HT-29 (cell line): ENCODE results near the gene GCSH. TPM values are rescaled to one million over a fixed set of nuclear protein-coding genes. Genes with fewer than 3 reads are reported as not detected.

Source experiments
- DNase-seq: peaks from one replicate; pipeline ENCODE4 v3.0.0-alpha.2; 2015; ENCODE audit warnings: low spot score
- total RNA-seq: library from RNA; depleted of rRNA; stranded (reverse); fragments of >200 nt; shearing (Covaris generic); gene quantifications from 2 replicates; pipeline ENCODE4 v1.2.3, GENCODE V29; 2014

The GCSH gene
- total RNA-seq, 1 experiment from 2014 or later: 30.8 TPM

GRCh38 chr16:81105946-81106345 is 9.8 kb upstream of the GCSH start:
- no peak for DNase-seq

DNA sequence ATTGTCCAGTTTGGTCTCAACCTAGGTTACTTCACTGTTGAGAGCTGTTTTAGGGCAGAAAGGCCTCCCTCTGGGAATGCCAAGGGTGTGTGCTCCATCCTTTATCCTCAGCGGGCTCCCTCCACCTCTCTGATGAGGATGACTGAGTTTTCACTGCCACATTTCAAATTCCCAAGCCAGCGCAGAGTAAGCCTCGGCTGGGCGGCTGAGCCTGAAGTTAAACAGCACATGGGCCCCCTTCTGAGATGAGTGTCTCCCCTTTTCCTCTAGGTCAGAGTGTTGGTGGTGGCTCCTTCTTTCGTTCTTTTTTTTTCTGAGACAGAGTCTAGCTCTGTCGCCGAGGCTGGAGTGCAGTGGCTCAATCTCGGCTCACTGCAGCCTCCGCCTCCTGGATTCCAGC is 5.5 kb upstream of the GCSH start:
- no peak for DNase-seq

- no peak for DNase-seq
Measured at GRCh38 chr16:81099958-81100357, 3.8 kb upstream of the GCSH start.

DNA sequence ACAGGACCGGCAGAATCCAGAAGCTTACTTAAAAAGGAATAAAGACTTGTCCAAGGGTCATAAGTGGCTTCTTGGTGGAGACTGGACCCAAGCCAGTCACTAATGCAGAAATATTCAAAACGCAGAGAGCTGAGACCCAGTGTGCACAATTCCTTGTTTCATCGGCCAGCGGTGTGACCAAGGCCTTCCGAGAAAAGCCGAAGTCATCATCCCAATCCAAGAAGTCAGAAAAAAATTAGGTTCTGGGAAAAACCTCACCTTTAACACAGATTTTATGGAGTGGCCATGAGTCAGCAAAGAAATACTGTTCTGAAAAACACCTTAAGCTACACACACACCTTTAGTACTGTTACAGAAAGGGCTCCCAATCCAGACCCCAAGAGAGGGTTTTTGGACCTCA is 1.0 kb upstream of the GCSH start:
- peak; percentile 9 for DNase-seq

GRCh38 chr16:81096715-81097208 is 567 bp upstream of the GCSH start:
- no peak for DNase-seq

- no peak for DNase-seq
Measured at GRCh38 chr16:81095653-81095952, 592 bp downstream of the GCSH start.

DNA sequence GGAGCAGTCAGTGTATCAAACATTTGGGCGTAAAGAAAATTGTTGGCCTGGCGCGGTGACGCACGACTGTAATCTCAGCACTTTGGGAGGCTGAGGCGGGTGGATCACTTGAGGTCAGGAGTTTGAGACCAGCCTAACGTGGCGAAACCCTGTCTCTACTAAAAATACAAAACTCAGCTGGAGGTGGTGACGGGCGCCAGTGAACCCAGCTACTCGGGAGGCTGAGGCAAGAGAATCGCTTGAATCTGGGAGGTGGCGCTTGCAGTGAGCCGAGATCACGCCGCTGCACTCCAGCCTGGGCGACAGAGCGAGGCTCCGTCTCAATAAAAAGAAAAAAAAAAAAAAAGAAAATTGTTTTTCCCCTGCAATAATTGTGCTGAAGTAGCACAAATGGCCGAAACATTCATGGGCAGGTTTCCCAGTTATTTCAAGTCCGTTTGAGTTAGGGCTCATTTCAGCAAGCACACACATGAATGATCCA is 1.4 kb downstream of the GCSH start:
- DNase-seq: no peak

- no peak for DNase-seq
Measured at GRCh38 chr16:81088836-81089235, 7.4 kb downstream of the GCSH start.

DNA sequence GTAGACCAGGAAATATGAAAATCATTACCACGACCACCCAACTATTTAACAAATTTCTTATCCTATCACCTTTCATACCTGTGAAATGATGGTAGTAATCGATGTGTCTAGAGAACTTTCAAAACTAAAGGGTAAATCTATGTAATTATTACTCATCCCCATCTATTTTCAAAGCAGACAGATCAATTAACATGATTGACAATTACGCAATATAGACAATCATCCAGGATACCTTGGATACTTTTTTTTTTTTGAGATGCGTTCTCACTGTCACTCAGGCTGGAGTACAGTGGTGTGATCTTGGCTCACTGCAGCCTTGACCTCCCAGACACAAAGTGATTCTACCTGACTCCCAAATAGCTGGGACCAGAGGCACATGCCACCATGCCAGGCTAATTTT is 15.2 kb downstream of the GCSH start:
- no peak for DNase-seq

- DNase-seq: no peak
Measured at GRCh38 chr16:81080233-81080632, 16.0 kb downstream of the GCSH start.

DNA sequence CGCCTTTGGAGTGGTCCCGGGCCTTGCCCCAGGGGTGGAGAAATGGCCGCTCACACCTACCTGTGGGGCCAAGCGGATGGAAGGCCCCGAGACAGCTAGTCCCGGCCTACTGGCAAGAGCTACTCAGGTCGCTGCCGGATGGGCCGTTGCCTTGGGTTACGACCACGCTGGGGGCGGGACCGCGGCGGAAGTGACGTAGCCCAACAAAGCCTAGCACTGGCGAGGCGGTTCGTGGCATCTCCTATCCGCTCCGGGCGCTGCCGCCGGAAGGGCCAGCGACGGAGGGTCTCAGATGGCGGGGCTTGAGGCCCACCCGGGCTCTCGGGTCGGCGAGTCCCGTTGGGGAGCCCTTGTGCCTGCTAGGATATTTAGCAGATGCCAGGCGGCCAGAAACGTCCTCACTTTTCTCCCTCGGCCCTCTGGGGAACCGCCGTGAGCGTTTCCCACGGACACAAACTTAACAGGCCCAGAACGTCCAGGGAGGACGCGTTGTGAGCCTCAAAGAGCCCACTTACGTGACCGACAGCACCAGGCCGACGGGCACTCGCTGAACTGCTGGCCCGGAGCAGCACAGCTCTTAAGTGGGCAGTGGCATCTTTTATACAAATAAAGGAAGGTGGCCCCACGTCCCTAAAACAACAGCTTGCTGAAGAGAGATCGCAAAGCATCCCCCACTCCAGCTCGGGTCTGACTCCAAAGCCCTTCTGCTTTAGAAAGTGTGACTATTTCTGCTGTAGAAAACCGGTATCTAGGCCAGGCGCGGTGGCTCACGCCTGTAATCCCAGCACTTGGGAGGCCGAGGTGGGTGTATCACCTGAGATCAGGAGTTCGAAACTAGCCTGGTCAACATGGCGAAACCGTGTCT is 18.9 kb downstream of the GCSH start, which contains the start of gene C16orf46:
Gene C16orf46, minus strand, starts transcription at position 163 of the 865 bp plus-strand sequence. CDS start 13,283 bp downstream, outside the sequence.
- peak; percentile 96 for DNase-seq

GRCh38 chr16:81076566-81077075 is 19.6 kb downstream of the GCSH start:
- peak; percentile 94 for DNase-seq

DNA sequence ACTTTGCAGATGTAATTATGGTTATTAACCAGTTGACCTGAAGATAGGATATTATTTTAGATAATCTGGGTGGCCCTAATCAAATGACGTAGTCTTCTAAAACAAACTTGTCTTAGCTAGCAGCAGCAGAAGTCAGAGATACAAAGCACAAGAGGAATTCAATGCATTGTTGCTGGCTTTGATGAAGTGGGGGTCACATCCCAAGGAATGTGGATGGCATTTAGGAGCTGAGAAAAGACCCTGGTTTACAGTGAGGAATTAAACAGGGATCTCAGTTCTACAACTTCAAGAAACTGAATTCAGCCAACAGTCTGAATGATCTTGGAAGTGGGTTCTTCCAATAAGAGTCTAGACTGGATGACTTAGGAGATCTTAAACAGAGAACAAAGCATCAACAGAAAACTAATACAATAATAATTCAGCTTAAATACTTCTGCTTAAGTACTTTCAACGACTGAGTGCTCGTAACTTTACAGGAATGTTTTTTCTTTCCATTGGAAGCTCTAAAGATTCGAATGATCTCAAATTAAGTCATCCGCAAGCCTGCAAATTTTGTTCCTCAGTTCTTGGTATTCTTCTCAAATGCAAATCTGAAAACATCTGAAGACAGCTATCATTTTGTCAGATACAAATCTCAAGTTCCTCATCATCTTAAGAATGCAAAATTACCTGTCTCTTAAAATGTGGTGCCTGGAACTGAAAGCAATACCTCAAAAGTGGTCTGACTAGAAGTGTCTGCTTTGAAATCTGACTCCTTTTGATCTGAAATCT is 22.4 kb downstream of the GCSH start:
- DNase-seq: no peak

DNA sequence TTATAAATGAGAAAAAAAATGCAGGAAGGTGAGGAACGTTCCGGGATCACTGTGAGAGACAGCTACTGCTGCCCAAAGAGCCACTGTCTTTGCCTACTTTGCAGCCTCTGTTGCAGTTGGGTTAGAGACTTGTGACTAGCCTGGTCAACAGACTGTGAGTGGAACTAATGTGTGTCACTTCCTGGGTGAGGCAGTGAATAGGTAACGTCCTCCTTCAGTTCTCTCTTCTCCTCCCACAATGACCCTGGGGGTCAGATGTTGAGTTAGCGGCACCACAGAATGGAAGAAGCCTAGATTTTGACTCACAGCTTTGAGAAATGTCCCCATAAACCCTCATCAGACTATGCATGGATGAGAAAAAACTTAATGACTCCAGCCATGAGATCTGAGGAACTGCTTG is 24.4 kb downstream of the GCSH start:
- DNase-seq: peak; percentile 27

DNA sequence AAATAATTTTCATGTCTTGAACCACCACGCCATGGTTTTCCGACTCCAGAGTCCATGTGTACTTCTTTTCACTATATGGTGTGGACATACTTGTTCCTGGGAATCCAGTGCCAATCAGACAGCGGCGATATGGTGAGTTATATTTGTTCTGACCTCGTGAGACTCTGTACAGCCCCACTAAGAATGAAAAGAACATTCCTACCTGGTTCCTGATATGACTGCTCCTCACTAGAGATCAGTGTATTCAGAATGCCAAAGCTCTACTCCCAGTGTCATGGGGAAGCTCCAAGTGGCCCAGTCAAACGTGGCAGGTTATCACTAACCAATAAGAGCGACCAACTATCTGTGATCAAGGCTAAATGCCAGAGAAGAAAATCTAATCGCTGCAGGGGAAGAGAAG is 25.2 kb downstream of the GCSH start:
- DNase-seq: no peak

DNA sequence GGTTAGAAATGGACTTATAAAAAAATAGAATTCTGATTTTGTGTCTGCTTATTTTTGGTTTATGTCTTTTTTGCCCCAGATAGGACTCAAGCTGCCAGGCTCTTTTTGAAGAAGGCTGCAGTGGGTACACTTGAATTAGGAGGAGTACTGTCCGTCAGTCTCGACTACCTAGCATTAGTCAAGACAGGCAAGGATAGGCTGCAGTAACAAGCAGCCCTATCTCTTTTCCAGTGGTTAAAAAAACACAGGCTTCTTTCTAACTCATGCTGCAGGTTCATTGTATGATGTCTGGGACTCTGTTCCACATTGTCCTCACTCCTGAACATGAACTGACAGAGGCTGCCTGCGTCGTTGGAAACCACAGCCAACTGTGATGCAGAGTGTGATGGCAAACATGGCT is 27.1 kb downstream of the GCSH start:
- no peak for DNase-seq

DNA sequence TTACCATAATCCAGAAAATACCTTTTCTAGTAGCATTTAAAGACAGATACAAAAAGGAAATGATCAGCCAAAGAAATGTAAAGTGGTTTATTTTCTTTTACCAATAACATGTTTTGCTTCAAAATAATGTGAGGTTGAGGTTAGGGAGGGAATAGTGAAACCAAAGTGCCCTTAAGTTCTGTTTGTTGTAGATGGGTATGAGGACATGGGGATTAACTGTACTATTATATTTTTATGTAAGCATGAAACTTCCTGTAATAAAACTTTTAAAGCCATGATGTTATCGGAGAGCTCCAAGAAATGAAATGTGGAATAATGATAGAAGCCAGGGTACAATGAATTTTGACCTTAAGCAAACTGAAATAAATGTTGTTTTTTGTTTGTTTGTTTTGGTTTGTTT is 29.0 kb downstream of the GCSH start:
- no peak for DNase-seq

- no peak for DNase-seq
Measured at GRCh38 chr16:81066681-81067080, 29.5 kb downstream of the GCSH start.

DNA sequence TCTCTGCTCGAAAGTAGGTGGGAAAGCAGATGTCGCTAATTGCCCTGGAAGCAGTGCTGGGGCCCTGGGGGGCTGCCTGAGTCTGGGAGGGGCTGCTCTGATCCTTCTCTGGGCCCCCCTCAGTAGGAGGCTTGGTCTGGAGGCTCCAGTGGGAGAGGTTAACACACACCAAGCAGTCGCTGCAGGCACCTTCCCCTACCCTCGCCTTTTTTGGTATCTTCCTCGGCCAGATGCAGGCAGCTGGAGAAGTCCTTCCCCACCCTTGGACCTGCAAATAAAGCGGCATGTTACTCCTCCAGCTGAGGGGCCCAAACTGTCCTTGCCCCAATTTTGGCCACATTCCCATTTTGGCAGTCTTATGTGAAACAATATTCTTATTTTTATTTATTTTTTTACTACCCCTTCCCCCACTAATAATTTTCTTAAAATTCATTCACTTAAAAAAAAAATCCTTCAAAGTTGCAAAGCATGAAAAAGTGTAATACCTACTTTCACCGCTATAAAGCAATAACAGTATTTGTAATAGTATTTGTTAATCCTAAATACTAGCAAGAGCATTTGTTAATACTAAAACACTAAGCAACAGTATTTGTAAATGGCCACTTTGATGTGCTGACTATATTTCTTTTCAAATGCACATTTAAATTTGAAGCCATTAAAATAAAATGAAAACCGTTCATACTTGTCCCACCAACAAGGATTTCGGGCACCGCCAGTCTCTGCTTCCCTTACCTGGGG is 34.2 kb downstream of the GCSH start:
- no peak for DNase-seq

- DNase-seq: no peak
Measured at GRCh38 chr16:81061307-81061640, 34.9 kb downstream of the GCSH start.

DNA sequence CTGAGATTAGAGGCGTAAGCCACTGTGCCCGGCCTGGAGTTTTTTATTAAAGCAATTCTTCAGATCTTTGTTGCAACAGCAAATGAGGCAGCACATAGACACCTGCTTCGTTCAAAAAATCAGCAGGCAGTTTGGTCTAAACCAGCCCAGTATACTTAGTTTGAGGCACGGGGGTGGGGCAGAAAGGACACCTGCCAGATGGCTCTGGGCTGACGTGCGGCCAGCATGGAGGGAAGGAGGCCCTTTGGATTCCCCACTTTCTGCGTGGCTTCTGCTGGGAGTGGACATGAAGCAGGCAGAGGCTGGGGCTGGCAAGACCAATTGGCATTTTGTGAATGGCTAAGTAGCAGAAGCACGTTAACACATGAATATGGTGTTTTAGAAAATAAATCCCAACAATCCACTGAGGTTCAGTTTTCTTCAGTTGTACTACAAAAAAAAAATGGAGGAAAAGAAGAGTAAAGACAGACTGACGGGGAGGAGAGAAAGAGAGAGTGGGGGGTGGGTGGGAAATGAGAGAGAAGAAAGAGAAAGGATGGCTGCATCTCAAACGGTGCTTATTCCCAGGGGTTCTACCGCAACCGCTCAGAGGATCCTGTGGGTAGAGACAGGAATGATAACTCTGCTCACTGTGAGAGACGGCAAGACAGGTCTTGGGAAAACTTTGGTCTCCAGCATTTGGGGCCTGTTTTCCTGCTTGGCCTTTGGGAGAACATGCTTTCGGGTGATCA is 35.5 kb downstream of the GCSH start:
- no peak for DNase-seq
